SKM-1 (cell line): ENCODE results near the gene COA7.
A peak's percentile ranks its signal among the peaks of the same experiment; 100 is the strongest.
"Not testable (repeated sequence)": the region's sequence is repeated elsewhere in the genome, so short reads cannot be mapped to it uniquely, and the experiment has no call there.

Experiments
- DNase-seq: peaks from one replicate; lab custom pipeline; 2025; ENCODE audit not compliant: unreplicated experiment; lab: John Stamatoyannopoulos, UW

Gene COA7

GRCh38 chr1:52697795-52698674 lies at the start of gene COA7:
Gene COA7, minus strand, starts transcription at chr1:52698347. Its CDS starts 21 bp downstream, at chr1:52698326.
- DNase-seq = peak; percentile 26

- DNase-seq = no peak
Measured at GRCh38 chr1:52747450-52747849, 49.3 kb upstream of the COA7 start.

- no peak for DNase-seq
Measured at GRCh38 chr1:52746189-52746588, 48.0 kb upstream of the COA7 start.

GRCh38 chr1:52741259-52741658 lies 43.1 kb upstream of the COA7 start:
- no peak for DNase-seq

- no peak for DNase-seq
Measured at GRCh38 chr1:52739699-52740467, 41.7 kb upstream of the COA7 start.

GRCh38 chr1:52738893-52739292 lies 40.7 kb upstream of the COA7 start:
- no peak for DNase-seq

- no peak for DNase-seq
Measured at GRCh38 chr1:52738148-52738547, 40.0 kb upstream of the COA7 start.

GRCh38 chr1:52735371-52735770 lies 37.2 kb upstream of the COA7 start:
- not testable (repeated sequence) for DNase-seq

- no peak for DNase-seq
Measured at GRCh38 chr1:52733368-52733767, 35.2 kb upstream of the COA7 start.

GRCh38 chr1:52727956-52728656 lies 30.0 kb upstream of the COA7 start:
- DNase-seq = no peak

- no peak for DNase-seq
Measured at GRCh38 chr1:52727114-52727586, 29.0 kb upstream of the COA7 start.

GRCh38 chr1:52726265-52727113 lies 28.3 kb upstream of the COA7 start, which contains the start of gene ZYG11B:
Gene ZYG11B, plus strand, starts transcription at chr1:52726453. Its CDS starts 201 bp downstream, at chr1:52726654.
- peak; percentile 74 for DNase-seq

GRCh38 chr1:52725903-52726264 lies 27.7 kb upstream of the COA7 start:
- DNase-seq = no peak

GRCh38 chr1:52723260-52723659 lies 25.1 kb upstream of the COA7 start:
- DNase-seq = no peak

GRCh38 chr1:52715296-52715695 lies 17.1 kb upstream of the COA7 start:
- DNase-seq = not testable (repeated sequence)

- DNase-seq = no peak
Measured at GRCh38 chr1:52713590-52713989, 15.4 kb upstream of the COA7 start.

GRCh38 chr1:52709016-52709415 lies 10.9 kb upstream of the COA7 start:
- no peak for DNase-seq

- DNase-seq = no peak
Measured at GRCh38 chr1:52707927-52708655, 9.9 kb upstream of the COA7 start.
